Suppressor macrophage (primary cell): ENCODE measurements around the gene GHR.
A peak's percentile ranks its signal among the peaks of the same experiment; 100 is the strongest.
"Not testable (repeated sequence)": the region's sequence is repeated elsewhere in the genome, so short reads cannot be mapped to it uniquely, and the experiment has no call there.

Experiments used
- DNase-seq, 4 experiments: peaks; one replicate each; pipeline ENCODE4 v3.0.0-alpha.2; 2020 to 2022

GHR gene

GRCh38 chr5:42570966-42571960 is 148.0 kb downstream of the GHR start:
- DNase-seq = no peak

- no peak for DNase-seq
Observed at GRCh38 chr5:42572313-42572712, 149.1 kb downstream of the GHR start.

GRCh38 chr5:42573386-42573785 is 150.1 kb downstream of the GHR start:
- no peak for DNase-seq

- not testable (repeated sequence) for DNase-seq
Observed at GRCh38 chr5:42575914-42576313, 152.7 kb downstream of the GHR start.

GRCh38 chr5:42578901-42579300 is 155.7 kb downstream of the GHR start:
- not testable (repeated sequence) for DNase-seq

- peak; percentile 4 to 53 (median 32) for DNase-seq
Observed at GRCh38 chr5:42579320-42579719, 156.1 kb downstream of the GHR start.

GRCh38 chr5:42581845-42582244 is 158.6 kb downstream of the GHR start:
- DNase-seq = no peak

- no peak for DNase-seq
Observed at GRCh38 chr5:42582723-42583122, 159.5 kb downstream of the GHR start.

GRCh38 chr5:42583322-42583721 is 160.1 kb downstream of the GHR start:
- peak; percentile 57 to 74 (median 60) for DNase-seq

- no peak for DNase-seq
Observed at GRCh38 chr5:42586625-42587024, 163.4 kb downstream of the GHR start.

GRCh38 chr5:42587096-42587723 is 164.0 kb downstream of the GHR start:
- no peak for DNase-seq

GRCh38 chr5:42590566-42590965 is 167.3 kb downstream of the GHR start:
- no peak for DNase-seq

- peak; percentile 33 to 49 (median 44) for DNase-seq
Observed at GRCh38 chr5:42591015-42591414, 167.8 kb downstream of the GHR start.

GRCh38 chr5:42592401-42593140 is 169.3 kb downstream of the GHR start:
- DNase-seq = no peak

- DNase-seq = peak; percentile 11 to 71 (median 40)
Observed at GRCh38 chr5:42593591-42593990, 170.4 kb downstream of the GHR start.

- DNase-seq = no peak
Observed at GRCh38 chr5:42595597-42595996, 172.4 kb downstream of the GHR start.

GRCh38 chr5:42596817-42597216 is 173.6 kb downstream of the GHR start:
- no peak for DNase-seq

GRCh38 chr5:42597318-42597937 is 174.2 kb downstream of the GHR start:
- no peak for DNase-seq

GRCh38 chr5:42598311-42598710 is 175.1 kb downstream of the GHR start:
- no peak for DNase-seq

- DNase-seq = no peak
Observed at GRCh38 chr5:42599106-42599505, 175.9 kb downstream of the GHR start.

GRCh38 chr5:42600441-42600840 is 177.2 kb downstream of the GHR start:
- no peak for DNase-seq

GRCh38 chr5:42604171-42604711 is 181.0 kb downstream of the GHR start:
- DNase-seq = no peak
